ENCODE measurements around the gene GABARAPL1. TPM values are rescaled to one million over a fixed set of nuclear protein-coding genes. Genes with fewer than 3 reads are reported as not detected.

The GABARAPL1 gene
- total and polyA plus RNA-seq, 2 of the 13 experiments (the other 11 are each of a cell fraction or from before 2014, with no cell fraction given), result 7.9 to 26.1 TPM

- ChIA-PET CTCF (ENCODE audit: low intra/inter-chr PET ratio, low total read pairs) (no interaction called here), POLR2A (no interaction called here)
- no peak overlapping the region for H3K4me3 ChIP-seq (replicated peaks in 1 of 3; ENCODE audit: insufficient read depth in 1 of 3, low read depth in 2 of 3, low read length in 3 of 3)
- no peaks in the 10 kb centered on the region for H3K79me2 ChIP-seq (ENCODE audit: insufficient read depth, low read length)
- TF ChIP-seq ZNF577 (CRISPR knock-in tag; IDR thresholded peaks at IDR 0.05; ENCODE audit: borderline replicate concordance, low read depth), result no peak
- TF ChIP-seq TFE3 (CRISPR knock-in tag; IDR thresholded peaks at IDR 0.05), result no peak
- no peak for TF ChIP-seq MEIS1 (CRISPR knock-in tag; IDR thresholded peaks at IDR 0.05; ENCODE audit: borderline replicate concordance)
- no peak for TF ChIP-seq ZNF670 (CRISPR knock-in tag; IDR thresholded peaks at IDR 0.05; ENCODE audit: borderline replicate concordance)
- no peak for TF ChIP-seq ZNF33B (CRISPR knock-in tag; IDR thresholded peaks at IDR 0.05)
- TF ChIP-seq ZNF724P (CRISPR knock-in tag; IDR thresholded peaks at IDR 0.05; ENCODE audit: borderline replicate concordance), result no peak
- no peak for TF ChIP-seq ISX (CRISPR knock-in tag; conservative IDR thresholded peaks at IDR 0.05)
- TF ChIP-seq ZNF160 (CRISPR knock-in tag; IDR thresholded peaks at IDR 0.05), result no peak
- TF ChIP-seq ZNF235 (CRISPR knock-in tag; IDR thresholded peaks at IDR 0.05; ENCODE audit: borderline replicate concordance), result no peak
- TF ChIP-seq LRRFIP1 (CRISPR knock-in tag; conservative IDR thresholded peaks at IDR 0.05), result no peak
- TF ChIP-seq SSRP1 (CRISPR knock-in tag; IDR thresholded peaks at IDR 0.05), result no peak
- no peak for TF ChIP-seq RXRB (CRISPR knock-in tag; IDR thresholded peaks at IDR 0.05; ENCODE audit: borderline replicate concordance)
- TF ChIP-seq CBX1 (IDR thresholded peaks at IDR 0.05; ENCODE audit: low read depth), result no peak
- TF ChIP-seq ZNF7 (CRISPR knock-in tag; IDR thresholded peaks at IDR 0.05), result no peak
- TF ChIP-seq RERE (CRISPR knock-in tag; IDR thresholded peaks at IDR 0.05; ENCODE audit: low read depth), result no peak
- no peaks in the 10 kb centered on the region for H4K20me1 ChIP-seq (ENCODE audit: insufficient read depth, low read length)
- in situ Hi-C loops (cut with HindIII; ENCODE audit: extremely low pct_ligation_motif_present, low pct_unique_long_range_greater_than_20kb) (no loop called here), intact Hi-C loops (cut with micrococcal nuclease; ENCODE audit: unreplicated experiment) (no loop called here)
- H3K27me3 ChIP-seq (ENCODE audit: control insufficient read depth in 1 of 2, insufficient read depth in 2 of 2, low read length in 2 of 2), result no peaks in the 10 kb centered on the region
- 14% methylated on average over 5 of the region's 5 CpGs for WGBS (ENCODE audit: low lambda C conversion rate)
- no peak for DNase-seq (ENCODE audit: low spot score)
- H3K9ac ChIP-seq (ENCODE audit: insufficient read depth, low read depth, low read length), result no peak overlapping the region
- BruUV-seq (replicated peaks), result no TSS peak
- no peak overlapping the region for H3K4me2 ChIP-seq (ENCODE audit: low read depth, low read length)
- no peaks in the 10 kb centered on the region for H3K4me1 ChIP-seq (ENCODE audit: insufficient read depth, low read length)
- H3K27ac ChIP-seq (ENCODE audit: extremely low read length, insufficient read depth, low read length), result no peak overlapping the region
- H3K36me3 ChIP-seq (replicated peaks in 1 of 2; ENCODE audit: control insufficient read depth in 1 of 2, insufficient read depth in 2 of 2, low read length in 2 of 2), result no peaks in the 10 kb centered on the region
- FAIRE-seq, result no peak
- H2AFZ ChIP-seq (ENCODE audit: low read length), result no peak overlapping the region
- H3K9me3 ChIP-seq (ENCODE audit: low read length), result no peaks in the 10 kb centered on the region
- no peak for ATAC-seq
Observed at GRCh38 chr12:10179776-10180181, 32.9 kb upstream of the GABARAPL1 start.
